ENCODE data around the gene PITPNC1.
"Not testable (repeated sequence)": the region's sequence is repeated elsewhere in the genome, so short reads cannot be mapped to it uniquely, and the experiment has no call there.

PITPNC1 gene

GRCh38 chr17:67514998-67515397, 137.9 kb downstream of the PITPNC1 start:
- no peak for DNase-seq (ENCODE audit: low read depth, low spot score)

- no peak for DNase-seq (ENCODE audit: low read depth, low spot score)
Observed at GRCh38 chr17:67515490-67516083, 138.5 kb downstream of the PITPNC1 start.

- not testable (repeated sequence) for DNase-seq (ENCODE audit: low read depth, low spot score)
Observed at GRCh38 chr17:67516571-67516970, 139.5 kb downstream of the PITPNC1 start.

- DNase-seq (ENCODE audit: low read depth, low spot score), result no peak
Observed at GRCh38 chr17:67517325-67517724, 140.2 kb downstream of the PITPNC1 start.

- no peak for DNase-seq (ENCODE audit: low read depth, low spot score)
Observed at GRCh38 chr17:67518876-67519275, 141.8 kb downstream of the PITPNC1 start.

- no peak for DNase-seq (ENCODE audit: low read depth, low spot score)
Observed at GRCh38 chr17:67519801-67520251, 142.7 kb downstream of the PITPNC1 start.

- DNase-seq (ENCODE audit: low read depth, low spot score), result peak; percentile 43
Observed at GRCh38 chr17:67520252-67520906, 143.3 kb downstream of the PITPNC1 start.

- DNase-seq (ENCODE audit: low read depth, low spot score), result no peak
Observed at GRCh38 chr17:67520916-67521774, 144.1 kb downstream of the PITPNC1 start.

- DNase-seq (ENCODE audit: low read depth, low spot score), result no peak
Observed at GRCh38 chr17:67521775-67522069, 144.6 kb downstream of the PITPNC1 start.

- DNase-seq (ENCODE audit: low read depth, low spot score), result no peak
Observed at GRCh38 chr17:67523101-67523500, 146.0 kb downstream of the PITPNC1 start.

GRCh38 chr17:67525239-67526135, 148.4 kb downstream of the PITPNC1 start:
- no peak for DNase-seq (ENCODE audit: low read depth, low spot score)

GRCh38 chr17:67526700-67527099, 149.6 kb downstream of the PITPNC1 start:
- no peak for DNase-seq (ENCODE audit: low read depth, low spot score)

GRCh38 chr17:67528751-67529436, 151.8 kb downstream of the PITPNC1 start:
- DNase-seq (ENCODE audit: low read depth, low spot score), result peak; percentile 95

- DNase-seq (ENCODE audit: low read depth, low spot score), result no peak
Observed at GRCh38 chr17:67531291-67531690, 154.2 kb downstream of the PITPNC1 start.

- DNase-seq (ENCODE audit: low read depth, low spot score), result peak; percentile 66
Observed at GRCh38 chr17:67532326-67532871, 155.3 kb downstream of the PITPNC1 start.

GRCh38 chr17:67534941-67535340, 157.9 kb downstream of the PITPNC1 start:
- DNase-seq (ENCODE audit: low read depth, low spot score), result peak; percentile 70

- DNase-seq (ENCODE audit: low read depth, low spot score), result no peak
Observed at GRCh38 chr17:67542219-67543114, 165.4 kb downstream of the PITPNC1 start.

- no peak for DNase-seq (ENCODE audit: low read depth, low spot score)
Observed at GRCh38 chr17:67544364-67544955, 167.4 kb downstream of the PITPNC1 start.

Data from astrocyte of the hippocampus (primary cell).